K562 (cell line): Measurements from ENCODE around the gene RNH1. TPM values are rescaled to one million over a fixed set of nuclear protein-coding genes. Genes with fewer than 3 reads are reported as not detected.
A peak's percentile ranks its signal among the peaks of the same experiment; 100 is the strongest.

Experiments used
- ARID2 ChIP-seq: fragments of 450-650 bp; IDR thresholded peaks from 2 replicates; pipeline ENCODE4 v1.6.1; 2017; ENCODE audit warnings: antibody characterized with exemption, mild to moderate bottlenecking
- BRCA1 ChIP-seq, 2 experiments: fragments of 450-650 bp in 1 of 2; sonication (generic) in 1 of 2; formaldehyde crosslinking in 1 of 2; IDR thresholded peaks; 2 replicates each; pipeline versions ENCODE4 v1.5.0 to v1.6.1; 2017 to 2020; ENCODE audit warnings: mild to moderate bottlenecking in 1 of 2, missing genetic modification reagents in 1 of 2
- CBX8 ChIP-seq: fragments of 200-600 bp; sonication (generic); IDR thresholded peaks from 2 replicates; pipeline ENCODE4 v1.6.1; 2012; ENCODE audit warnings: borderline replicate concordance, mixed run types, low read depth, mild to moderate bottlenecking, moderate library complexity, mixed read lengths, low read length, control low read depth, inconsistent platforms; ENCODE audit not compliant: poor library complexity, severe bottlenecking; ENCODE audit errors: extremely low read depth
- CHAMP1 ChIP-seq: fragments of 450-650 bp; IDR thresholded peaks from 2 replicates; pipeline ENCODE4 v1.6.1; 2016; ENCODE audit warnings: mild to moderate bottlenecking
- CSDE1 ChIP-seq, 2 experiments: fragments of 450-650 bp; IDR thresholded peaks; 2 replicates each; pipeline ENCODE4 v1.6.1; 2016; ENCODE audit warnings: mild to moderate bottlenecking in 1 of 2
- DNMT1 ChIP-seq: fragments of 450-650 bp; IDR thresholded peaks from 2 replicates; pipeline ENCODE4 v1.6.1; 2016; ENCODE audit warnings: antibody characterized with exemption, mild to moderate bottlenecking
- KLF10 ChIP-seq: fragments of 250-450 bp; sonication (Bioruptor Pico); IDR thresholded peaks from 2 replicates; pipeline ENCODE4 v1.6.1; 2021; ENCODE audit warnings: matching md5 sums
- MNT ChIP-seq, 2 experiments: fragments of 450-650 bp; conservative IDR thresholded peaks; 2 replicates each; pipeline ENCODE4 v1.6.1; 2017; ENCODE audit warnings: mild to moderate bottlenecking in 2 of 2, moderate library complexity in 2 of 2
- NR2C1 ChIP-seq, 2 experiments: fragments of 450-650 bp; IDR thresholded peaks; 2 replicates each; pipeline ENCODE4 v1.6.1; 2017; ENCODE audit warnings: mild to moderate bottlenecking in 2 of 2, antibody characterized with exemption in 1 of 2, inconsistent platforms in 1 of 2, missing compliant biosample characterization in 1 of 2, missing genetic modification characterization in 1 of 2
- PHB ChIP-seq: fragments of 250-450 bp; sonication (Bioruptor Pico); IDR thresholded peaks from 2 replicates; pipeline ENCODE4 v1.5.0; 2021
- PML ChIP-seq: IDR thresholded peaks from 2 replicates; pipeline ENCODE4 v1.6.1; 2012; ENCODE audit warnings: low read length, inconsistent platforms
- RBM15 ChIP-seq: fragments of 200-400 bp; formaldehyde crosslinking; IDR thresholded peaks from 2 replicates; pipeline ENCODE4 v1.6.1; 2018; ENCODE audit warnings: mild to moderate bottlenecking, low read length, moderate library complexity; ENCODE audit not compliant: insufficient read depth
- SMARCC2 ChIP-seq: fragments of 450-650 bp; IDR thresholded peaks from 2 replicates; pipeline ENCODE4 v1.6.1; 2017; ENCODE audit warnings: antibody characterized with exemption, moderate library complexity, mild to moderate bottlenecking, low read depth
- TCFL5 ChIP-seq: fragments of 250-450 bp; sonication (Bioruptor Pico); conservative IDR thresholded peaks from 2 replicates; pipeline ENCODE4 v1.6.1; 2021; ENCODE audit warnings: mild to moderate bottlenecking, moderate library complexity, matching md5 sums
- TRIM28 ChIP-seq: fragments of 450-650 bp; IDR thresholded peaks from 2 replicates; pipeline ENCODE4 v1.6.1; 2017
- U2AF2 ChIP-seq: fragments of 200-400 bp; formaldehyde crosslinking; optimal IDR thresholded peaks from 2 replicates; pipeline ENCODE3; 2017; ENCODE audit warnings: low read depth, mild to moderate bottlenecking, low read length
- ZBTB9 ChIP-seq: fragments of 450-650 bp; formaldehyde crosslinking; IDR thresholded peaks from 2 replicates; pipeline ENCODE4 v1.4.0; 2020; ENCODE audit warnings: mild to moderate bottlenecking, moderate library complexity
- ZNF184 ChIP-seq: sonication (generic); formaldehyde crosslinking; IDR thresholded peaks from 2 replicates; pipeline ENCODE4 v1.5.0; 2020; ENCODE audit warnings: missing genetic modification reagents
- ZNF347 ChIP-seq: fragments of 450-650 bp; formaldehyde crosslinking; IDR thresholded peaks from 2 replicates; pipeline ENCODE4 v1.4.0; 2020; ENCODE audit warnings: low read depth, mild to moderate bottlenecking, moderate library complexity
- ZNF354B ChIP-seq: fragments of 250-450 bp; sonication (Bioruptor Pico); IDR thresholded peaks from 2 replicates; pipeline ENCODE4 v1.4.0; 2020
- ZNF398 ChIP-seq: fragments of 250-450 bp; sonication (Bioruptor Pico); IDR thresholded peaks from 2 replicates; pipeline ENCODE4 v1.8.0; 2021; ENCODE audit warnings: moderate library complexity, mild to moderate bottlenecking, inconsistent platforms
- ZNF589 ChIP-seq: fragments of 200-800 bp; sonication (Bioruptor generic); IDR thresholded peaks from 2 replicates; pipeline ENCODE4 v1.6.1; 2016; ENCODE audit warnings: low read depth, missing genetic modification characterization, missing compliant biosample characterization
- polyA plus RNA-seq, 8 experiments: library from polyadenylated mRNA; depleted of rRNA in 4 of 8; stranded (reverse) in 5 of 8; unstranded in 3 of 8; fragments of >200 nt; fragmentation: Nextera tagmentation in 2 of 8; fragmentation: Illumina TruSeq in 1 of 8; extraction: Ambion mirVana in 2 of 8; extraction: Trizol in 1 of 8; gene quantifications; 2 replicates each; pipeline versions ENCODE4 v1.2.1 to v1.2.3, GENCODE V29; 2011 to 2014; ENCODE audit warnings: inconsistent platforms in 1 of 8, missing spikeins in 1 of 8
- total RNA-seq, 7 experiments: library from RNA; depleted of rRNA in 6 of 7; stranded (reverse); fragments of >200 nt in 6 of 7; fragmentation: Illumina TruSeq in 2 of 7; extraction: Trizol in 2 of 7; gene quantifications; 2 replicates each; pipeline versions ENCODE4 v1.2.1 to v1.2.3, GENCODE V29; 2011 to 2021; ENCODE audit warnings: low replicate concordance in 1 of 7

Gene RNH1
- total and polyA plus RNA-seq, 9 of the 15 experiments (the other 6 are each of a cell fraction or from before 2014, with no cell fraction given), result 2.5 to 160 (median 44.3) TPM

GRCh38 chr11:518463-519202 lies 11.6 kb upstream of the RNH1 start (continued):
- TF ChIP-seq ZNF589 (CRISPR knock-in tag), result no peak
- TF ChIP-seq U2AF2, result no peak
- no peak for TF ChIP-seq RBM15
- TF ChIP-seq TCFL5 (CRISPR knock-in tag), result no peak
- TF ChIP-seq PML, result no peak
- peak; percentile 20; the same call in 1 of the 2 replicates for TF ChIP-seq TRIM28
- no peak for TF ChIP-seq CBX8
- no peak for TF ChIP-seq BRCA1 (IDR thresholded peaks at IDR 0.05)
- TF ChIP-seq BRCA1 (CRISPR knock-in tag; IDR thresholded peaks at IDR 0.05), result no peak
- TF ChIP-seq ZBTB9, result peak; percentile 81; the same call in 1 of the 2 replicates
- TF ChIP-seq PHB (CRISPR knock-in tag), result no peak
- TF ChIP-seq ARID2, result no peak
- TF ChIP-seq KLF10 (CRISPR knock-in tag), result no peak
- TF ChIP-seq SMARCC2, result no peak
- TF ChIP-seq NR2C1 (IDR thresholded peaks at IDR 0.05), result no peak
- TF ChIP-seq NR2C1 (tag; IDR thresholded peaks at IDR 0.05), result no peak
- TF ChIP-seq DNMT1, result no peak
- TF ChIP-seq CHAMP1, result no peak
- TF ChIP-seq CSDE1 (IDR thresholded peaks at IDR 0.05), result no peak
- no peak for TF ChIP-seq ZNF184 (CRISPR knock-in tag)
- peak; percentile 72 to 83 for TF ChIP-seq MNT (conservative IDR thresholded peaks at IDR 0.05)
- TF ChIP-seq ZNF354B, result no peak
- TF ChIP-seq ZNF347, result no peak
- TF ChIP-seq ZNF398, result no peak
